GM21529 (cell line): ENCODE measurements around the gene RNF220.
"Not testable (repeated sequence)": the region's sequence is repeated elsewhere in the genome, so short reads cannot be mapped to it uniquely, and the experiment has no call there.

ENCODE experiments used
- ATAC-seq: cut with Tn5 transposase; IDR thresholded peaks from one replicate; pipeline ENCODE4 v1.9.1; 2021; ENCODE audit not compliant: unreplicated experiment

The RNF220 gene

GRCh38 chr1:44546403-44547053 lies 141.5 kb downstream of the RNF220 start:
- no peak for ATAC-seq

GRCh38 chr1:44547361-44547760 lies 142.3 kb downstream of the RNF220 start:
- no peak for ATAC-seq

- no peak for ATAC-seq
These were observed 142.8 kb downstream of the RNF220 start for GRCh38 chr1:44547837-44548236.

- ATAC-seq, result no peak
These were observed 144.5 kb downstream of the RNF220 start for GRCh38 chr1:44549510-44549909.

GRCh38 chr1:44553127-44553758 lies 148.2 kb downstream of the RNF220 start:
- ATAC-seq, result no peak

- ATAC-seq, result no peak
These were observed 148.7 kb downstream of the RNF220 start for GRCh38 chr1:44553771-44554170.

- no peak for ATAC-seq
These were observed 149.7 kb downstream of the RNF220 start for GRCh38 chr1:44554706-44555105.

GRCh38 chr1:44557778-44558177 lies 152.7 kb downstream of the RNF220 start:
- no peak for ATAC-seq

- no peak for ATAC-seq
These were observed 153.8 kb downstream of the RNF220 start for GRCh38 chr1:44558883-44559282.

GRCh38 chr1:44559330-44559729 lies 154.3 kb downstream of the RNF220 start:
- no peak for ATAC-seq

GRCh38 chr1:44559913-44560312 lies 154.9 kb downstream of the RNF220 start:
- no peak for ATAC-seq

GRCh38 chr1:44560696-44561095 lies 155.6 kb downstream of the RNF220 start:
- not testable (repeated sequence) for ATAC-seq

- no peak for ATAC-seq
These were observed 160.2 kb downstream of the RNF220 start for GRCh38 chr1:44565259-44565750.

GRCh38 chr1:44565833-44566232 lies 160.8 kb downstream of the RNF220 start:
- ATAC-seq, result no peak

GRCh38 chr1:44566281-44567046 lies 161.4 kb downstream of the RNF220 start:
- no peak for ATAC-seq

- ATAC-seq, result no peak
These were observed 163.3 kb downstream of the RNF220 start for GRCh38 chr1:44568128-44568900.

- ATAC-seq, result no peak
These were observed 164.4 kb downstream of the RNF220 start for GRCh38 chr1:44569491-44569890.

- ATAC-seq, result no peak
These were observed 166.9 kb downstream of the RNF220 start for GRCh38 chr1:44571712-44572571.

GRCh38 chr1:44572572-44572879 lies 167.5 kb downstream of the RNF220 start:
- no peak for ATAC-seq

- no peak for ATAC-seq
These were observed 170.3 kb downstream of the RNF220 start for GRCh38 chr1:44575396-44575795.
